Hippocampal formation (tissue), 2 donors: Measurements from ENCODE around the gene CDK6.

Source experiments
- DNase-seq, 2 donors: peaks; one replicate each; lab custom pipeline; 2025; lab: John Stamatoyannopoulos, UW

The CDK6 gene

GRCh38 chr7:92736870-92737269 lies 99.5 kb downstream of the CDK6 start:
- DNase-seq = no peak

GRCh38 chr7:92735707-92736106 lies 100.7 kb downstream of the CDK6 start:
- DNase-seq = no peak

- no peak for DNase-seq
Measured at GRCh38 chr7:92732316-92733036, 103.9 kb downstream of the CDK6 start.

GRCh38 chr7:92731335-92732063 lies 104.9 kb downstream of the CDK6 start:
- DNase-seq = no peak

GRCh38 chr7:92730808-92731207 lies 105.6 kb downstream of the CDK6 start:
- no peak for DNase-seq

- DNase-seq = no peak
Measured at GRCh38 chr7:92729751-92730150, 106.6 kb downstream of the CDK6 start.

GRCh38 chr7:92729172-92729571 lies 107.2 kb downstream of the CDK6 start:
- no peak for DNase-seq

GRCh38 chr7:92727755-92728154 lies 108.6 kb downstream of the CDK6 start:
- DNase-seq = no peak

- no peak for DNase-seq
Measured at GRCh38 chr7:92725161-92725925, 111.0 kb downstream of the CDK6 start.

GRCh38 chr7:92723943-92724342 lies 112.4 kb downstream of the CDK6 start:
- DNase-seq = no peak

GRCh38 chr7:92723205-92723604 lies 113.2 kb downstream of the CDK6 start:
- DNase-seq = no peak

GRCh38 chr7:92722541-92722940 lies 113.8 kb downstream of the CDK6 start:
- no peak for DNase-seq

GRCh38 chr7:92720604-92721350 lies 115.6 kb downstream of the CDK6 start:
- no peak for DNase-seq

GRCh38 chr7:92717993-92718716 lies 118.2 kb downstream of the CDK6 start:
- peak; percentile 77 to 78 for DNase-seq

GRCh38 chr7:92717623-92717992 lies 118.8 kb downstream of the CDK6 start:
- peak in 1 of 2 donors; percentile 56 for DNase-seq

- DNase-seq = no peak
Measured at GRCh38 chr7:92716825-92717580, 119.4 kb downstream of the CDK6 start.

GRCh38 chr7:92715963-92716362 lies 120.4 kb downstream of the CDK6 start:
- DNase-seq = no peak

GRCh38 chr7:92714767-92715166 lies 121.6 kb downstream of the CDK6 start:
- no peak for DNase-seq

GRCh38 chr7:92714280-92714679 lies 122.1 kb downstream of the CDK6 start:
- no peak for DNase-seq

- no peak for DNase-seq
Measured at GRCh38 chr7:92709912-92710311, 126.5 kb downstream of the CDK6 start.

GRCh38 chr7:92709150-92709549 lies 127.2 kb downstream of the CDK6 start:
- no peak for DNase-seq
